Stimulated activated CD4-positive, alpha-beta T cell treated with anti-CD3 and anti-CD28 coated beads, Interleukin-12 subunit alpha, Interleukin-12 subunit beta, amount 100 ng/mL, for 48 hours (primary cell): ENCODE results near the gene GIMAP1.
A peak's percentile ranks its signal among the peaks of the same experiment; 100 is the strongest.
"Not testable (repeated sequence)": the region's sequence is repeated elsewhere in the genome, so short reads cannot be mapped to it uniquely, and the experiment has no call there.

ENCODE experiments used
- DNase-seq, 3 donors: peaks; one replicate each; pipeline ENCODE4 v3.0.0-alpha.2; 2020; ENCODE audit warnings: low read depth in 2 of 3, low spot score in 1 of 3

GIMAP1 gene

GRCh38 chr7:150716368-150716767 is at the start of gene GIMAP1:
TSS of gene GIMAP1 (plus strand) at chr7:150716613. CDS start at chr7:150719048, 2,435 bp downstream.
- no peak for DNase-seq

GRCh38 chr7:150668472-150668911 is 47.9 kb upstream of the GIMAP1 start:
- DNase-seq = peak in 2 of 3 donors; percentile 47 to 67

GRCh38 chr7:150668977-150669376 is 47.4 kb upstream of the GIMAP1 start:
- no peak for DNase-seq

GRCh38 chr7:150671798-150672585 is 44.4 kb upstream of the GIMAP1 start:
- DNase-seq = not testable (repeated sequence)

- DNase-seq = no peak
These were observed 40.7 kb upstream of the GIMAP1 start for GRCh38 chr7:150675714-150676113.

- DNase-seq = not testable (repeated sequence)
These were observed 40.1 kb upstream of the GIMAP1 start for GRCh38 chr7:150676276-150676675.

- DNase-seq = not testable (repeated sequence)
These were observed 39.6 kb upstream of the GIMAP1 start for GRCh38 chr7:150676854-150677253.

- DNase-seq = not testable (repeated sequence)
These were observed 37.8 kb upstream of the GIMAP1 start for GRCh38 chr7:150678601-150679000.

- DNase-seq = not testable (repeated sequence)
These were observed 36.0 kb upstream of the GIMAP1 start for GRCh38 chr7:150680364-150680763.

- no peak for DNase-seq
These were observed 31.0 kb upstream of the GIMAP1 start, which contains the start of gene GIMAP2 for GRCh38 chr7:150685219-150686029. TSS of gene GIMAP2 (plus strand) at chr7:150685706. CDS start at chr7:150687060, 1,354 bp downstream.

- DNase-seq = no peak
These were observed 30.3 kb upstream of the GIMAP1 start for GRCh38 chr7:150686030-150686631.

GRCh38 chr7:150688630-150689029 is 27.8 kb upstream of the GIMAP1 start:
- DNase-seq = no peak

GRCh38 chr7:150695654-150696053 is 20.8 kb upstream of the GIMAP1 start:
- DNase-seq = no peak

GRCh38 chr7:150703209-150703608 is 13.2 kb upstream of the GIMAP1 start:
- no peak for DNase-seq

GRCh38 chr7:150715293-150715692 is 1.1 kb upstream of the GIMAP1 start:
- DNase-seq = no peak

GRCh38 chr7:150715738-150716137 is 675 bp upstream of the GIMAP1 start:
- no peak for DNase-seq

GRCh38 chr7:150716939-150717338 is 526 bp downstream of the GIMAP1 start:
- no peak for DNase-seq

GRCh38 chr7:150717814-150718420 is 1.5 kb downstream of the GIMAP1 start:
- no peak for DNase-seq

GRCh38 chr7:150719436-150719835 is 3.0 kb downstream of the GIMAP1 start:
- no peak for DNase-seq

GRCh38 chr7:150719960-150720891 is 3.8 kb downstream of the GIMAP1 start:
- DNase-seq = no peak
